Activated T-cell treated with anti-CD3 and anti-CD28 coated beads, Interleukin-2, amount 50 U/mL, for 1 hour (primary cell): ENCODE data around the gene FANCF.
A peak's percentile ranks its signal among the peaks of the same experiment; 100 is the strongest.
"Not testable (repeated sequence)": the region's sequence is repeated elsewhere in the genome, so short reads cannot be mapped to it uniquely, and the experiment has no call there.

Experiments
- DNase-seq: peaks from one replicate; pipeline ENCODE4 v3.0.0-alpha.2; 2020

The FANCF gene, protein sequence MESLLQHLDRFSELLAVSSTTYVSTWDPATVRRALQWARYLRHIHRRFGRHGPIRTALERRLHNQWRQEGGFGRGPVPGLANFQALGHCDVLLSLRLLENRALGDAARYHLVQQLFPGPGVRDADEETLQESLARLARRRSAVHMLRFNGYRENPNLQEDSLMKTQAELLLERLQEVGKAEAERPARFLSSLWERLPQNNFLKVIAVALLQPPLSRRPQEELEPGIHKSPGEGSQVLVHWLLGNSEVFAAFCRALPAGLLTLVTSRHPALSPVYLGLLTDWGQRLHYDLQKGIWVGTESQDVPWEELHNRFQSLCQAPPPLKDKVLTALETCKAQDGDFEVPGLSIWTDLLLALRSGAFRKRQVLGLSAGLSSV

GRCh38 chr11:22625448-22626287 is at the start of gene FANCF:
Gene FANCF (minus strand): TSS chr11:22625823. CDS start chr11:22625810, 13 bp downstream.
- DNase-seq = peak; percentile 86

GRCh38 chr11:22674470-22675439 is 49.1 kb upstream of the FANCF start:
- no peak for DNase-seq

- DNase-seq = no peak
These were observed 46.1 kb upstream of the FANCF start for GRCh38 chr11:22671751-22672150.

- no peak for DNase-seq
These were observed 45.2 kb upstream of the FANCF start for GRCh38 chr11:22670830-22671229.

DNA sequence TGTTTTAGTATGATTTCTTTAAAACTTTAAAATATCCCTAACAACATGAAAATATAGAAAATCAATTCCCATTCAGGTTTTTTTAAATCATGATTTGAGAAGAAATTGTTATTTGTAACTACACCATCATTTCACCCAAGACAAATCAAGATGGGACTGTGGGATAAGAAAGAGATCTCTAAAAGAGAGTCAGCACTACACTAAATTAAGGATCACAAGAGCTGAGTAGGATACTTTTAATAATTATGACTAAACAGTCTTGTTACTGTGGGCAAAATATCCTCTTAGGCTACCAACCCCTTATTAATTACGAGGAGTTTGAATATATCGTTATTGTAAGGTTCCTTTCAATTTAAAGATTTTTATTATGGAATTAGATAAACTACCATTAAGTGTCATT is 43.7 kb upstream of the FANCF start:
- DNase-seq = no peak

GRCh38 chr11:22668005-22668796 is 42.6 kb upstream of the FANCF start:
- no peak for DNase-seq

DNA sequence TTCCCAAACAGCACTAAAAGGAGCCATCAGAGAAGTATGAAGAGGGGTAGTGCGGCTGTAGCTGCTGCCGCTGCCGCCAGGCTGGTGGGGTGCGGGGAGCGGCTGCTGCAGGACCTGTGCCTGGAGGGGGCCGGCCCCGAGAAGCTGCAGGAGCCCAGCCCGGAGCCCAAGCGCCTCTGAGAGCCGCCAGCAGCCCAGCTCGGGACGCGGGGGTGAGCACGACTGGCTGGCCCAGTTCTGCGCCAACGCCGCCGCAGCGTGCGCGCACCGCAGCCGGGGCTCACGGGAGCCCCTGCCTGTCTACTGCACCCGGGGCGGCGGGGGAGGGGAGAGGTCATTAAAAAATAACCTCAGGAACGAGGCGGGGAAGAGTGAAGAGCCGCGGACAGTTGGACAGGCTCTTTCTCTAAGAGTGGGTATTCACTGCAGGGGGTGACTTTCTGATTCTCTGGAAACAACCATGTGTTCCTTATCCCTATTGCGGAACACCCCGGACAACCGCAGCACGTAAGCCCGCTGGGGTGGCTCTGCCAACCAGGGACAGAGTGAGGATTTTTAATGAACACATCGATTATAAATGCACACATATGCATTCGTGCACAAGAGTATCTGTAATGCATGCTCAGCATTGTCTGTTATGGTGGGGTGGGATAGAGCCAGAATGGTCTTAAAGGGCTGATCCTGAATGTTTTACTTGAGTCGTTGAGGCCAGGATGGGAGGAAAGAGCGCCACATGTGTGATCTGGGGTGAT is 41.2 kb upstream of the FANCF start:
- peak; percentile 31 for DNase-seq

GRCh38 chr11:22666325-22666687 is 40.7 kb upstream of the FANCF start, which contains the start of gene GAS2:
Gene GAS2 (plus strand): TSS chr11:22666611. CDS start chr11:22674870, 8,259 bp downstream.
- DNase-seq = no peak

- no peak for DNase-seq
These were observed 34.2 kb upstream of the FANCF start for GRCh38 chr11:22659783-22660182.

GRCh38 chr11:22657101-22657694 is 31.6 kb upstream of the FANCF start:
- no peak for DNase-seq

DNA sequence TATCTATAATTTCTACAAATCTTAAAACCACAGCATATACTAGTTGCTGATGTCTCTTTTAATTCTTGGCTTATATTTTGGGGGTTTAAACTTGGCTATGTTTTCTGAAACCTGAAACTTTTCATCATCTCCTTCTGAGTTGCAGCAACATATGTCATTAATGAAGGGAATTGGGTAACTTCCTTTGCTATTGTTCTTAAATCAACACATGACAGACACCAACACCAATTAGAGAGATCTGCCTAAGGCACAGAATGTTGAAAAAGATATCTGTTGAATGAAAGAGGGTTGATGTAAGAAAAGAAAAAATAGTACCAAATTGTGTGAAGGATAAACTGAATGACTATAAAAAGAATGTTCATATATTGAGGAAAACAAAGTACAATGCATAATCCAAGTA is 30.5 kb upstream of the FANCF start:
- DNase-seq = no peak

- not testable (repeated sequence) for DNase-seq
These were observed 26.7 kb upstream of the FANCF start for GRCh38 chr11:22652346-22652745.

- DNase-seq = no peak
These were observed 15.9 kb upstream of the FANCF start for GRCh38 chr11:22641559-22641958.

GRCh38 chr11:22640862-22641261 is 15.2 kb upstream of the FANCF start:
- DNase-seq = no peak

DNA sequence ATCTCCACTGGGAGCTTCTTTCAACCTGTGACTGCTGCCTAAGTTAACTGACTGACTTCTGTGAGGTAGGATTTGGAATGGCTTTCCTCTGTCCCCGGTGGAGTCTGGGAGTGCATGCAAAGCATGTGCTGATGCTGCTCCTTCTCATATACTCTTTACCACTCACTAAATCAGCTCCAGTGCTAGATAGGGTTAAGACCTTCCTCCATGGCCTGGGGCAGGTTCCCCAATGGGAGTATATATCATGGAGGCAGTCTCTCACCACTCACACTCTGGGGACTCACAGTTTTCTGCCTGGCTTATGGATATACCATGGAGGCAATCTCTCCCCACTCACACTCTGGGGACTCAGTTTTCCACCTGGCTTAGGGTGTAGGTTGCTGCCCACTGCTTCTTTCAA is 10.1 kb upstream of the FANCF start:
- no peak for DNase-seq

- DNase-seq = no peak
These were observed 9.4 kb upstream of the FANCF start for GRCh38 chr11:22634897-22635629.

DNA sequence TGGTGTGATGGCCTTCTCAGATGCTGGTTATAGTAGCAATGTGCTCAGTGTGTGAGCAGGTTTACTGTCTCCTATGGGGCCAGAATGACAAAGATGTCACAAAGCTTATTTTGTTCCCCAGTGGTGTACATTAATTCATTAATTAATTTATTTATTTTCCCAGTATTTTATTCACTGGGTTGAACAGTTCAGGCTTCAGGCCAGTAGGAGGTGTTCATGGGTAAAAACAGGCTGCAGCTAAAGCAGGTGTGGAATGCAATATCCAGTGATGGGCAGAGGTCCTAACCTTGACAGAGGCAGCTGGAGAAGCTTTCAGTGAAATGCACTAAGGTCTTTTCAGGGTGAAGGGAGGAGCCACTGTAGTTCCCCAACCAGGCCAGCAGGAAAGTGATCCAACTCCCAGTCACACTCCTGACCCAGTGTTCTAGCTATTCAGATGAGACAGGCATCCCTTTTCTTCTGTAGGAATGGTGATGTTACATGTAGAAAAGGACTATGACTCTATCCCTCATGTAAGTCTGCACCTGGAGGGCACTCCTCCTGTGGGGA is 7.8 kb upstream of the FANCF start:
- DNase-seq = no peak

DNA sequence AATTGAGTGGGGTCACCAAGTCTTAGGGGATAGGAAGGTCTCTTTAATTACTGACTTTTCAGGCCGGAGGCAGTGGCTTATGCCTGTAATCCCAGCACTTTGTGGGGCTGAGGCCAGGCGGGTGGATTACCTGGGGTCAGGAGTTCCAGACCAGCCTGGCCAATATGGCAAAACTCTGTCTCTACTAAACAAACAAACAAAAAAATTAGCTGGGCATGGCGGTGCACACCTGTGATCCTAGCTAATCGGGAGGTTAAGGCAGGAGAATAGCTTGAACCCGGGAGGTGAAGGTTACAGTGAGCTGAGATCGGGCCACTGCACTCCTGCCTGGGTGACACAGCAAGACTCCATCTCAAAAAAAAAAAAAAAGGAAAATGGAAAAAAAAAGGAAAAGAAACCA is 1.8 kb upstream of the FANCF start:
- no peak for DNase-seq

GRCh38 chr11:22626573-22627239 is 1.1 kb upstream of the FANCF start:
- no peak for DNase-seq
